HK-2 (cell line): ENCODE measurements around the gene SYNGR3.
"Not testable (repeated sequence)": the region's sequence is repeated elsewhere in the genome, so short reads cannot be mapped to it uniquely, and the experiment has no call there.

Source experiments
- DNase-seq: peaks from one replicate; pipeline ENCODE4 v3.0.0-alpha.2; 2018; ENCODE audit not compliant: unreplicated experiment

SYNGR3 gene

GRCh38 chr16:1959269-1960039 lies 30.3 kb upstream of the SYNGR3 start, which contains the start of gene NDUFB10:
Gene NDUFB10, plus strand, starts transcription at chr16:1959538. Its CDS starts 87 bp downstream, at chr16:1959625.
- peak; percentile 88 for DNase-seq

DNA sequence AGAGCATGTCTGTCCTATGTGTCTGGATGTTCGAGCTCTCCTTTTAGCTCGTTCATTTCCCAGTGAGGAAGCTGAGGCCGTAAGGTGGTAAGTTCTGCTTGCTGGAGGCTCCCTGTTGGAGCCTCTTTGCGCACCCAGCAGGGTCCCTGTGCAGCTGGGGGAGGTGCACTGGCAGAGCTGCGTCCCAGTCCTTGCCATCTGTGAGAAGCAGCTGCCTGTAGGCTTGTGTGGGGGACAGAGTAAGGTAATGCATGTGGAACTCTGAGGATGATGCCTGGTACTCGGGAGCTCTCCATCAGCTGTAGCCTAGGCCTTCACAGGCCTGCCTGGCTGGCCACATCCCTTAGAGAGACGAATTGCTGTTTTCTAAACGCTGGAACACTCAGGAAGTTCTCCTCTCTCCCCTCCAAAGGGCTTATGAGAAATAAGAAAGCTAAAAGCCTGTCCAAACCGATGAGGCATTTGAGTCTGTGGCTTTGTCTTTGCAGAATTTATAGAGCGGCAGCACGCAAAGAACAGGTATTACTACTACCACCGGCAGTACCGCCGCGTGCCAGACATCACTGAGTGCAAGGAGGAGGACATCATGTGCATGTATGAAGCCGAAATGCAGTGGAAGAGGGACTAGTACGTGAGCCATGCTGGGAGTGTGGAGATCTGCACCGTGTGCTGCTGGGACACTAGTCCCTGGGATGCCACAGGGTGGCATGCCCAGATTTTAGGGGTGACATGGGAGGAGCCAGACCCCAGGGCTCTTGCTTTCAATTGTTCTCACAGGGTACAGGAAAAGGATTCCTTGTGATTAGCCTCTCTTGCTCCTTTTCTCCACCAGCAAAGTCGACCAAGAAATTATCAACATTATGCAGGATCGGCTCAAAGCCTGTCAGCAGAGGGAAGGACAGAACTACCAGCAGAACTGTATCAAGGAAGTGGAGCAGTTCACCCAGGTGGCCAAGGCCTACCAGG lies 28.8 kb upstream of the SYNGR3 start:
- peak; percentile 55 for DNase-seq

GRCh38 chr16:1961651-1962067 lies 28.1 kb upstream of the SYNGR3 start:
- DNase-seq, result no peak

GRCh38 chr16:1962161-1963153 lies 27.3 kb upstream of the SYNGR3 start:
- not testable (repeated sequence) for DNase-seq

DNA sequence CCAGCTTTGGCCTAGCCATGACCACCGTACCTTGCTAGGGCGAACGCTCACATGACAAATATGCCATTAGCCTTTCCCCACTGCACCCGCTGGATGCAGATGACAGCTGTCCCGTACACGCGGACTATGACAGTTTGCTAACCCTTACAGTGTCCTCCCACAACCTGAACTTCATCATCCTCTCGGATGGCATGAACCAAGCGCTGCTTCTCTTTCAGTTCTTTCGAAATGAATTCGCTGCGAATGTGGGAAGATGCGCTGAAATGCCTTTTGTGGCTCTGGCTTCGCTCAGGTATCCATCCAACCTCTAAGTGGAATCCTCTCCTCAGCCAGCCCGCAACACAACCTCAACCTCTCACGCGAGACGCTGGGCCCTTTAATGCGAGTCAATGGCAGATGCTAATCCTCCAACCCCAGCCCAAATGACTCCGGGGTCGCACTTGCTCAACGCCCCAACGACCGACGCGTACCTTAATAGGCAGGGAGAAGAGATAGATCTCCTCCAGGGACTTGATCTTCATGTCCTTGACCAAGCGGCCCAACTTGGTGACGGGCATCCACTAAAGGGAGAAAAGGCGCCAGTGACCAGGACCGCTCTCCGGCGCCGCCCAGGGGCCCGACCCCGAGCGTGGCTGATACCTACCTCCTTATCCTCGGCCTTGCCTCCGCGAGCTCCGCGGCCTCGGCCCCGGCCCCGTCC lies 25.8 kb upstream of the SYNGR3 start:
- DNase-seq, result peak; percentile 11

DNA sequence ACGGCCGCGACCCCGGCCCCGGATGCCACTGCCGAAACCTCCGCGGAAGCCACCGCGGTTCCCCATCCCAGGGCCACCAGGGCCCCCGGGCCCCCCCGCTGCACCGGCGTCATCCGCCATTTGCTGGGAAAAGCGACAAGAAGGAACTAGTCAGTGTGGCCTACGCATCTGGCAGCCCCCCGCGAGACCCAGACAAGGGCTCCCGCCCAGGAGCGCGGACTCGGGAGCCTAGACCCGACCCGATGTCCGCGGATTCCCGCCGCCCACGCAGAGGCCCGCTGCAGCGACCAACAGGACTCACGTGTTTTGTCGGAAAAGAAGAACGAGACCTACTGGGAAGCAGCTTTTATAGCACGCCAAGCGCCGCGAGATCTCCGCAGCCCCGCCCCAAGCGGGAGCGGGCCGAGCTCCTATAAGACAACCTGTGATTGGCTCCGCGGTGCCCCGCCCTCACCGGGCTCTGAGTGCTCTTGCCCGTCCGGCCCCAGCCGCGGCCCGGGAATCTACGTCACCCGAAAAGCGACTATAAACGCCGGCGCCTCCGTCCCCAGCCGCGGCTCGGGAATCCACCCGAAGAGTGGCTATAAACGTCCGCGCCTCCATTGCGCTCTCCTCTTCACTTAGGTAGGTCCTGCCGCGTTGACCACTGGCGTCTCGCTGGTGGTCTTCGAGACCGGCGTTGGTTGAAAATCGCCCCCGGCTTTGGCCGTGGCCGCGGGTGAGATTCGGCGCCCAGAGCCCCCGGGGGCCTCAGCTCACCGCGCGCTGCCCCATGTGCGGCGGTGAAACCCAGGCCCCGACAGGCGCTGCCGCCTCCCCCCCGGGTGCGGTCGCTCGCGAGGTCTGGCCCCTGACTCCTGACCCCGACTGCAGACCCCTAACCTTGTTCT lies 25.0 kb upstream of the SYNGR3 start, which contains the start of gene RPS2:
TSS of gene RPS2 (minus strand) at position 321 of the 890 bp plus-strand sequence. CDS start at position 120, 201 bp downstream.
- DNase-seq, result peak; percentile 94

GRCh38 chr16:1965396-1966001 lies 24.3 kb upstream of the SYNGR3 start:
- no peak for DNase-seq

GRCh38 chr16:1966460-1966859 lies 23.3 kb upstream of the SYNGR3 start, which contains the start of gene RNF151:
Gene RNF151, plus strand, starts transcription at chr16:1966856. Its CDS starts 26 bp downstream, at chr16:1966882.
- no peak for DNase-seq

DNA sequence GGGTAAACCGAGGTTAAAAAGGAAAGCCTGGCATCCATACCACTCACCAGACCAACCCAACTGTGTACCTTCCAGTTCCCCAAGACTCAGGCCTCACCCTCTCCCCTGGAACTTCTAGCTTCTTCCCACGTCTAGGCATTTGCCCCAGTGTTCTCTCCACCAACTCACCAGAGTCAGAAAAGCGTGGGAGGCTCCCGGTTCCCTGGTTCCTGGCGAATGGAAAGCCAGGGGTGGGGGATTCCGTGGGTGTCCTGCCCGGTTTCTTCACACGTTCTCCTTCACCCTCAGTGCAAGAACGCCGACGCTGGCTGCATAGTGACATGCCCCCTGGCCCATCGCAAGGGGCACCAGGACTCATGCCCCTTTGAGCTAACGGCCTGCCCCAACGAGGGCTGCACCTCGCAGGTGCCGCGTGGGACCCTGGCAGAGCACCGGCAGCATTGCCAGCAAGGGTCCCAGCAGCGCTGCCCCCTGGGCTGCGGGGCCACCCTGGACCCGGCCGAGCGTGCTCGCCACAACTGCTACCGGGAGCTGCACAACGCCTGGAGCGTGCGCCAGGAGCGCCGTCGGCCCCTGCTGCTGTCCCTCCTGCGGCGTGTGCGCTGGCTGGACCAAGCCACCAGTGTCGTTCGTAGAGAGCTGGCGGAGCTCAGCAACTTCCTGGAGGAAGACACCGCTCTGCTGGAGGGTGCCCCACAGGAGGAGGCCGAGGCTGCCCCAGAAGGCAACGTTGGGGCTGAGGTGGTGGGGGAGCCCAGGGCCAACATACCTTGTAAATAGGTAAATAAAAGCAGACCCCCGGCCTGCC lies 21.4 kb upstream of the SYNGR3 start:
- no peak for DNase-seq

- DNase-seq, result peak; percentile 89
Measured at GRCh38 chr16:1971796-1972489, 17.8 kb upstream of the SYNGR3 start, which contains the start of gene TBL3. Gene TBL3, plus strand, starts transcription at chr16:1972053. Its CDS starts 112 bp downstream, at chr16:1972165.

- peak; percentile 32 for DNase-seq
Measured at GRCh38 chr16:1972490-1972877, 17.3 kb upstream of the SYNGR3 start.

DNA sequence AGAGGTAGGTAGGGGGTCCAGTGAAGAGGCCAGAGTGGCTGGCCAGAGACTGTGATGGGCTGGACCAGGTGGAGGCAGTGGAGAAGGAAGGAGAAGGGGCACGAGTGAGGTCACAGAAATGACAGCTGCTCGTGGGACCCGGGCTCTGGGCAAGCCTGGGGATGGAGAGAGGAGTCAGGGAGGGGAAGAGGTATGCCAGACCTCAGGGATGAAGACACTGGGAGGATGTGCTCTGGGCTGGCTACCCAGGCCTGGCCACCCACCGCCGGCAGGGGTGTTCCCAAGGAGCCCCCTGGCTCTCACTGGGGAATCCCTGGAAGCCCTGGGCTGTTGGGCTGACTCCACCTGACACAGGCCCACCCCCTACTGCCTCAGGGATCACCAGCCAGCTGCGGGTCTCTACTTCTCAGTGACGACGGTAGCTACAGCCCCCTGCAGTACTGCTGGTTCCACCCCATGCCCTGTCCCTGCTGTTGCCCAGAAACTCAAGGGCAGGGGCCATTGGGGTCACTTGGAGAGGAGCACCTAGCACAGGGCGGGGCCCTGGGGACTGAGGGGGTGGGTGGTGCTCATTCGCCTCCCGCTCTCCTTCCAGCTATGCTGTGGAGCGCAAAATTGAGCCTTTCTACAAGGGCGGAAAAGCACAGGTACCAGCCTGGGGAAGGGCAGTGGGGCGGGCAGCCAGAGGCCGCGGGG lies 16.2 kb upstream of the SYNGR3 start:
- no peak for DNase-seq

DNA sequence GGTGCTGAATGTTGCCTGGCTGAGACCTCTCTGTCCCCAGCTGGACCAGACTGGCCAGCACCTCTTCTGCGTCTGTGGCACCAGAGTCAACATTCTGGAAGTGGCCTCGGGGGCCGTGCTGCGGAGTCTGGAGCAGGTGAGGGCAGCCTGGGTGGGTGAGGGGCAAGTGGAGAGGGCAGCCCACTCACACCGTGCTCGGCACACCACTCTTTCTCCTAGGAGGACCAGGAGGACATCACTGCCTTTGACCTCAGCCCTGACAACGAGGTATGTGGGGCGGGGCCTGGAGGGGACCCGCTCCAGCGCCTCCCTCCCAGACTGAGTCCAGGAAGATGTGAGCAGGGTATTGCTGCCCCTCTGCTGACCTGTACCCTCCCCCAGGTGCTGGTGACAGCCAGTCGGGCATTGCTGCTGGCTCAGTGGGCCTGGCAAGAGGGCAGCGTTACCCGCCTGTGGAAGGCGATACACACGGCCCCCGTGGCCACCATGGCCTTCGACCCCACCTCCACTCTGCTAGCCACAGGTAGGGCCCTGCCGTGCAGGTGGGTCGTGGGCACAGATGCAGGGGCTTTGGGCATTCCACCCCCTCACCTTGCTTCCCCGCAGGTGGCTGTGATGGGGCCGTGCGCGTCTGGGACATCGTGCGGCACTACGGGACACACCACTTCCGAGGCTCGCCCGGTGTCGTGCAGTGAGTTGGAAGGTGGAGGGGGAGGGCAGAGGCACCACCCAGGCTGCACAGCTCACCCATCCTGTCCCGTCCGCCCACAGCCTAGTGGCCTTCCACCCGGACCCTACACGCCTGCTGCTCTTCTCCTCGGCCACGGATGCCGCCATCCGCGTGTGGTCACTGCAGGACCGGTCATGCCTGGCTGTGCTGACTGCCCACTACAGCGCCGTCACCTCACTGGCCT lies 15.4 kb upstream of the SYNGR3 start:
- DNase-seq, result no peak

DNA sequence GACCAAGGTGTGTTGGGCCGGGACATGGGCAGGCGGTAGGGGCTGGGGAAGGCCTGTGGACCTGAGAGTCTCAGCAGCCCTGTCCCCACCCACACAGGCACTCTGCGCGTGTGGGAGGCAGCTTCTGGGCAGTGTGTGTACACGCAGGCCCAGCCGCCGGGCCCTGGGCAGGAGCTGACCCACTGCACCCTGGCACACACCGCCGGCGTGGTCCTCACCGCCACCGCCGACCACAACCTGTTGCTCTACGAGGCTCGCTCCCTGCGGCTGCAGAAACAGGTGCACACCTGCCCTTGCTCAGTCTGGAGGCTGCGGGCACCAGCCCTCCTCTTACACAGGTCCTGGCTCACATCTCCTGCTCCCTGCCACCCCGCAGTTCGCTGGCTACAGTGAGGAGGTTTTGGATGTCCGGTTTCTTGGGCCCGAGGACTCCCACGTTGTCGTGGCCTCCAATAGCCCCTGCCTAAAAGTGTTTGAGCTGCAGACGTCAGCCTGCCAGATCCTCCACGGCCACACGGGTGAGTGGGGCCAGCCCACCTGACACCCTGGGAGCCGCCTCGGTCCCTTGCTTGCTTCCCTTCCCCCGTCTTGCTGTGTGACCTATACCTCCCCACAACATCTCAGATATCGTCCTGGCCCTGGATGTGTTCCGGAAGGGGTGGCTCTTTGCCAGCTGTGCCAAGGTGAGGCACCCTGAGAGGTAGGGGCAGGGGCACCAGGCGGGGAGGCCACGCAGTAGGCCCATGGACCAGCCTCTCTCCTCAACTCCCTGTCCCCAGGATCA lies 14.1 kb upstream of the SYNGR3 start:
- DNase-seq, result no peak

- DNase-seq, result no peak
Measured at GRCh38 chr16:1976216-1976520, 13.6 kb upstream of the SYNGR3 start.
